Testis (tissue), 2 donors: ENCODE measurements around the gene ST6GALNAC2.

ENCODE experiments used
- CTCF ChIP-seq, 3 experiments: fragments of 450-650 bp in 2 of 3; fragments of 200-600 bp in 1 of 3; sonication (generic) in 1 of 3; IDR thresholded peaks; one replicate each; pipeline ENCODE4 v1.5.1; 2016 to 2019; ENCODE audit warnings: antibody characterized with exemption in 3 of 3, mild to moderate bottlenecking in 2 of 3, moderate library complexity in 1 of 3
- POLR2A ChIP-seq: fragments of 450-650 bp; IDR thresholded peaks from one replicate; pipeline ENCODE4 v1.6.1; 2017; ENCODE audit warnings: antibody characterized with exemption, mild to moderate bottlenecking, moderate library complexity

- TF ChIP-seq CTCF (IDR thresholded peaks at IDR 0.05) (no peak), POLR2A (no peak)
These were observed 14.2 kb upstream of the ST6GALNAC2 start for GRCh38 chr17:76599694-76600460.
